HG03196 (cell line): ENCODE measurements around the gene ADAP2.
"Not testable (repeated sequence)": the region's sequence is repeated elsewhere in the genome, so short reads cannot be mapped to it uniquely, and the experiment has no call there.

Experiments used
- ATAC-seq: cut with Tn5 transposase; IDR thresholded peaks from one replicate; pipeline ENCODE4 v1.9.1; 2021; ENCODE audit not compliant: unreplicated experiment

Gene ADAP2

DNA sequence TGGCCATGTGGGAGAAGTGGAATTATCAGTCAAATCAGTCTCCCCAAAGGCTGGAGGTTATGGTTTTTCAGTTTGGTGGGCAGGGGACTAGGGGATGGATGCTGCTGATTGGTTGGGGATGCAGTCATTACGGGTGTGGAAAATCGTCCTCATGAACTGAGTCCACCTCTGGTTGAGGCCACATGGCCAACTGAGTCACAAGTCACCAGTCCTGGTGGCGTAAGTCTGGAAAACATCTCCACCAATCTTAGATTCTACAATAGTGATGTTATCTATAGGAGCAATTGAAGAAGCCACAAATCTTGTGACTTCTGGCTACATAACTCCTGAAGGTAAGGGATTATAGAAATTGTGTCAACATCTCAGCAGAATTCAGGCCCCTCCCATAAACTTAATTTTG lies 43.9 kb downstream of the ADAP2 start:
- no peak for ATAC-seq

DNA sequence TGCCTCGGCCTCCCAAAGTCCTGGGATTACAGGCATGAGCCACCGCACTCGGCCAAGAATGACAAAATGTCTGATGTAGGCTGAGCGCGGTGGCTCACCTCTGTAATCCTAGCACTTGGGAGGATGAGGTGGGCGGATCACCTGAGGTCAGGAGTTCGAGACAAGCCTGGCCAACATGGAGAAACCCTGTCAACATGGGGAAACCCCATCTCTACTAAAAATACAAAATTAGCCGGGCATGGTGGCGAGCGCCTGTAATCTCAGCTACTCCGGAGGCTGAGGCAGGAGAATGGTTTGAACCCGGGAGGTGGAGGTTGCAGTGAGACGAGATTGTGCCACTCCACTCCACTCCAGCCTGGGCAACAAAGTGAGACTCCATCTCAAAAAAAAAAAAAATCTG lies 46.2 kb downstream of the ADAP2 start:
- ATAC-seq = not testable (repeated sequence)

DNA sequence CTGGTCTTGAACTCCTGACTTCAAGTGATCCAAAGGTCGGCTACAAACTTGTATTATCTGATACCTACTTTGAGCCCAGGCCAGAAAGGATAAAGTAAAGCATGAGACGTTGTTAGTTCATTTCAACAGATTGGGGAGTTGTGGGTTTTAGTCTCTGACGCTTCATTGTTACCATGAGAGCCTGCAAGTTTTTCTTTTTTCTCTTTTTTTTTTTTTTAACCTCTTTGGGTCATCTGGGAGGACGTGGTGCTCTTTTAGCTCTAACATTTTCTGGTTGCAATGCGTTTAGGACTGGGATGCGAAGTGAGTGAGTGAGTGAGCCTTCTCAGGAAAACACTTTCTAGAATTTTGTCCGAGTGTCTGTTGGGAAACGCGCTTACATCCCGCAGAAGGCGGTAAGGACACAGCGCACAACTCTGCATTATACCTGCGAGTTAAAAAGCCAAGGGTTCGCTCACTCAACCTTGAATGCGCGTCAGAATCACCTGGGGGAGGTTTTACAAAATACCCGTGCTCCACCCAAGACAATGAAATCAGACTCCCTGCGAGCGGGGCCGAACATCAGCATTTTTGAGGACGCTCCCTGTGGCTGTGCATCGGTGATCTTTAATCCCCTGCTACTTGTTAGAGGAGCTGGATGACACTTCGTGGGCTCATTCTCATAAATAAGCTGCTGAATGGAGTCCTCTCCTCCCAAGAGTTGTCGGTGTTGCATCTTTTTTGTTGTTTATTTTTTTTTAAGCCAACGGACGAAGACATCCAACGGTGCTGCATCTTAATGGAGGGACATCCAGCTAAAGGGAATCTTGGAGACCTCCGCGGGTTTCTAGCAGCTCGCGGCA lies 48.5 kb downstream of the ADAP2 start:
- no peak for ATAC-seq

DNA sequence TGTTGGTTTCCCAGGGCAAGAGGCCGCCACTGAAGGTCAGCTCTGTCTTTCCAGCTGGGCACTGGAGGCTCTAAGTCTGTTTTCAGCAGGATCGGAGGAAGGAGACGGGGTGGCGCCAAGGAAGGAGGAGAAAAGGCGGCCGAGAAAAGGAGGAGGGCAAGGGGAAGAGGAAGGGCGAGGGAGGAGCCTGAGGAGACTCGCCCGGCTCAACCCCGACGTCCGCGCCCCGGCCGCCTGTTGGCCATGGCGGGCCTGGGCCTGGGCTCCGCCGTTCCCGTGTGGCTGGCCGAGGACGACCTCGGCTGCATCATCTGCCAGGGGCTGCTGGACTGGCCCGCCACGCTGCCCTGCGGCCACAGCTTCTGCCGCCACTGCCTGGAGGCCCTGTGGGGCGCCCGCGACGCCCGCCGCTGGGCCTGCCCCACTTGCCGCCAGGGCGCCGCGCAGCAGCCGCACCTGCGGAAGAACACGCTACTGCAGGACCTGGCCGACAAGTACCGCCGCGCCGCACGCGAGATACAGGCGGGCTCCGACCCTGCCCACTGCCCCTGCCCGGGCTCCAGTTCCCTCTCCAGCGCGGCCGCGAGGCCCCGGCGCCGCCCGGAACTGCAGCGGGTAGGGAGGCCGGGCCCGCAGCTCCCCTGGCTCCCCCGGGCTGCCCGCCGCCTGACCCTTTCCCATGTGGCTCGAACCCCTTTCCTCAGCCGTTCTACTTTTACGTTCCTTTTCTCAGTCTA lies 49.3 kb downstream of the ADAP2 start, which contains the start of gene RNF135:
TSS of gene RNF135 (plus strand) at position 209 of the 737 bp plus-strand sequence. CDS start at position 244, 35 bp downstream.
- peak; percentile 62 for ATAC-seq

DNA sequence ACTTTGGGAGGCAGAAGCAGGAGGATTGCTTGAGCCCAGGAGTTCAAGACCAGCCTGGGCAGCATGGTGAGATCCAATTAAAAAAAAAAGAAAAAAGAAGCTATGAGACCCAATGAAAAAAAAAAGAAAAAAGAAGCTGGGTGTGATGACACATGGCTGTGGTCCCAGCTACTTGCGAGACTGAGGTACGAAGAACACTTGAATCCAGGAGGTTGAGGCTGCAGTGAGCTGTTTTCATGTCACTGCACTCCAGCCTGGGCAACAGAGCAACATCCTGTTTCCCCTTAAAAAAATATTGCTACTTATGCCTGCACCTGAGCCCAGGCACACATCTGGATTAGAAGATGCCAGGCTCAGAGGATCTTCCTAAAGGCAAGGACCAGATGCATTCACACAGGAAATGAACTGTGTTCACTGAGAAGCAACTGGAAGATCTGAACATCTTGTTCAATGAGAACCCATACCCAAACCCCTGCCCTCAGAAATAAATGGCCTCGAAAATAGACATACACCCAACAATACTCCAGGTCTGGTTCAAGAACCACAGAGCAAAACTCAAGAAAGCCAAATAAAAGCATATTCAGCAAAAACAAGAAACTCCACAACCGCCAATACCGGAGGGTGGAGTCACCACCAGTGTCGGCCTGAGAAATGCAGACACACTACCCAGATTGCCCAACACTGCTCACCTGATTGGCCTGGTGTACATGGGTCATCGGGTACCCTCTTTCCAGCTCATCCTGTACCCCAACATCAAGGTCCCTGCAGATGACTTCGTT lies 53.5 kb downstream of the ADAP2 start:
- no peak for ATAC-seq

DNA sequence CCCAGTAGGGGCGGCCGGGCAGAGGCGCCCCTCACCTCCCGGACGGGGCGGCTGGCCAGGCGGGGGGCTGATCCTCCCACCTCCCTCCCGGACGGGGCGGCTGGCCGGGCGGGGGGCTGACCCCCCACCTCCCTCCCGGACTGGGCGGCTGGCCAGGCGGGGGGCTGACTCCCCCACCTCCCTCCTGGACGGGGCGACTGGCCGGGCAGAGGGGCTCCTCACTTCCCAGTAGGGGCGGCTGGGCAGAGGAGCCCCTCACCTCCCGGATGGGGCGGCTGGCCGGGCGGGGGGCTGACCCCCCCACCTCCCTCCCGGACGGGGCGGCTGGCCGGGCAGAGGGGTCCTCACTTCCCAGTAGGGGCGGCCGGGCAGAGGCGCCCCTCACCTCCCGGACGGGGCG lies 58.2 kb downstream of the ADAP2 start:
- not testable (repeated sequence) for ATAC-seq

DNA sequence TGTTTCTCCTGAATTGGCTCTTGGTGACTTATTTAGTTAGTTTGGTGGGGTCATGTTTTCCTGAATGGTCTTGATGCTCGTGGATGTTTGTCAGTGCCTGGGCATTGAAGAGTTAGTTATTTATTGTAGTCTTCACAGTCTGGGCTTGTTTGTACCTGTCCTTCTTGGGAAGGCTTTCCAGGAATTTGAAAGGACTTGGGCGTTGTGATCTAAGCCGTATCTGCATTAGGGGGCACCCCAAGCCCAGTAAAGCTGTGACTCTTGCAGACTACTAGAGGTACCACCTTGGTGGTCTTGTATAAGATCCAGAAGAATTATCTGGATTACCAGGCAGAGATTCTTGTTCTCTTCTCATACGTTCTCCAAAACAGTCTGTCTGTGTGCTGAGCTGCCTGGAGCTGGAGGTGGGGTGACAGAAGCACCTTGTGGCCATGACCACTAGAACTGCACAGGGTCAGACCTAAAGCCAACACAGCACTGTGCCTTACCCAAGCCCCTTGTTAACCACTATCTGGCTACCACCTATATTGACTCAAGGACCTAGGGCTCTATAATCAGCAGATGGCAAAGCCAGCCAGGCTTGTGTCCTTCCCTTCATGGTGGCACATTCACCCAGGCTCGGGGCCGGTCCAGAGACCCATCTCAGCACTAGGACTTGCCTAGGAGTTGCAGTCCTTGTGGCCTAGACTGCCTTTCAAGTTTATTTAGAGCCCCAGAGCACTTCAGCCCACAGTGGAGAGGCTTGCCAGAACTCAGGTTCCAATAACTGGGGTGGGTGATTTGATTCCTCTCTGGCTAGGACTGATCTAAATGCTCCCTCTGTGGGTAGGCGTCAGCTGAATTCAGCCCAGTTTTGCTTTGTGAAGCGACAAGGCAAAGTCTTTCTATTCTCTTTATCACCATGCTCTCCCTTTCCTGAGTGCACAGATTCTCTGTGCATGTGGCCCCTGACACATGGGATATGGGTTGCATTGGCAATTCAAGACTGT lies 60.1 kb downstream of the ADAP2 start:
- ATAC-seq = no peak

DNA sequence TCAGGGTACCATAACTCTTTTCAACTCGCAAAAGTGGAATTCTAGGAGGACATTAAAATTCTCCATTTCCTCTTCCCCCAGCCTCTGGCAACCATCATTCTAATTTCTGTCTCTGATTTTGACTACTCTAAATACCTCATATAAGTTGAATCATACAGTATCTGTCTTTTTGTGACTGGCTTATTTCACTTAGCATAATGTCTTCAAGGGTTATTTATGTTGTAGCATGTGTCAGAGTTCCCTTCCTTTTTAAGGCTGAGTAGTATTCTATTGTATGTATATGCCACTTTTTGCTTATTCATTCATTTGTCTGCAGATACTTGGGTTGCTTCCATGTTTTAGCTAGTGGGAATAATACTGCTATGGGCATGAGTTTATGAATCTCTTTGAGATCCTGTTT lies 61.1 kb downstream of the ADAP2 start:
- no peak for ATAC-seq

DNA sequence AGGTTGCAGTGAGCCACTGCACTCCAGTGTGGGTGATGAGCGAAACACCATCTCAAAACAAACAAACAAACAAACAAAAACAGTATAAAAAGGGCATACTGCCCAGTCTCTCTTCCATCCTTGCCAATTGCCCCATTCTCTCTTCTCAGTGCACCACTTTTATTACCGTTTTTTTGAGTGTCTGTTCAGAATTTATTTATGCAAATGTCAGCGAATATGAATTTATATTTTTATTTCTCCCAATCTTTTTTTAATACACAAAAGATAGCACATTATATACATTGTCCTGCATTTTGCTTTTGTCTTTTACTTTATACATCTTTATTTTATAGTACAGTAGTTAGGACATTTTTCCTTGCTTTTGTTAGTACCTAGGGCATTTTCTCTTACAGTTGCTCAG lies 68.7 kb downstream of the ADAP2 start:
- ATAC-seq = no peak

DNA sequence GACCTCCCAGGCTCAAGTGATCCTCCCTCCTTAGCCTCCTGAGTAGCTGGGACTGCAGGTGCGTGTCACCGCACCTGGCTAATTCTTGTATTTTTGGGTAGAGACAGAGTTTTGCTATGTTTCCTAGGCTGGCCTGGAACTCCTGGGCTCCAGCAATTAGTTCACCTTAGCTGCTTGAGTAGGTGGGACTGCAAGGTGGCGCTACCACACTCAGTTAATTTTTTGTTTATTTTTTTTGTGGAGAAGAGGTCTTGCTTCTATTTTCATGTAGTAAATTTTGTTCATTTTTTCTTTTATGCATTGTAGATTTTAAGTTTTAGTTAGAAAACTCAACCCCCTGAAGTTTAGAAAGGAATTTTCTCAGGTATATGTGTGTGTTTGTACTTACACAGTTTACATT lies 70.8 kb downstream of the ADAP2 start:
- ATAC-seq = no peak

DNA sequence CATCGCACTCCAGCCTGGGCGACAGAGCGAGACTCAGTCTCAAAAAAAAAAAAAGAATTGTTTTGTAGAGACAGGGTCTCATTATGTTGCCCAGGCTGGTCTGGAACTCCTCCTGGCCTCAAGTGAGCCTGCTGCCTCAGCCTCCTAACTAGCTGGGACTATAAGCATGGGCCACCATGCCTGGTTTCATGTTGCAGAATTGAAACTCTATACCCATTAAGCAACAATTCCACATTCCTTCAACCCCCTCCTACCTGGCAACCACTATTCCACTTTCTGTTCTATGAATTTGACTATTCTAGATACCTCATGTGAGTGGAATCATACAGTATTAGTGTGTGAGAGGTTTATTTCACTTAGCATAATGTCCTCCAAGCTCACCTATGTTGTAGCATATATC lies 73.6 kb downstream of the ADAP2 start:
- ATAC-seq = no peak

DNA sequence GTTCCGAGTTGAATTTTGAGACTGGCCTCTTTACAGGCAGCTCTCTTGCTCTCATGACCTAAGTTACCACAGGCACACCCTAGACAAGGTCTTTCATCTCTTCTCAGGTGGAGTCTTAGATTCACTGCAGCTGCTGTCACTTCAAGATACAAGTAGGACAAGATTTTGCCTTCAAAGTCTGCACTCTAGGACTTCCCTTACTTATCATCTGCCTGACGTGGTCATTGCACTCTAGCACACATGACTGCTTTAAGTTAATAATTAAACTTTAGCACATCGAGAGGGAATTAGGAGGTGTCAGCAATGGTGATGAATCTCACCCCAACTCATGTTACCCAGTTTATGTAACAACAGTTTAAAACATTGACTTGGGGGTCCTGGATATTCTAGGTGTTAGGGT lies 74.7 kb downstream of the ADAP2 start:
- ATAC-seq = no peak

DNA sequence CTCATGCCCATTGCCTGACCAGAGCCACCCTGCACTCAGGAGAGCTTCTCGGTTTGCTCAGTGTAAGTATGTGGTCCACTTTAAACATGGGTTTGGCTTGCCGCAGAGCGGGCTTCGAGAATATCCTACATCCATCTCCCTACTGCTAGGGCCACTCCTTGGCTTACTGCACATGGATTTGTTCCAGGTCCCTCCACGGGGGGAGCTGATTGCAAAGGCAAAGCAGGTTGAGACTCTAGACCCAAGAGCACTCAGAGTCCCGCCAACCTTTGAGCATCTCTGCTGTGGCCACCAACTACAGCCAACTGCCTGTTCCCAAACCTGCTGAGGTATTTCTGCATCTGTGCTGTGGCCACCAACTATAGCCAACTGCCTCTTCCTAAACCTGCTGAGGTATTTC lies 75.5 kb downstream of the ADAP2 start:
- no peak for ATAC-seq

DNA sequence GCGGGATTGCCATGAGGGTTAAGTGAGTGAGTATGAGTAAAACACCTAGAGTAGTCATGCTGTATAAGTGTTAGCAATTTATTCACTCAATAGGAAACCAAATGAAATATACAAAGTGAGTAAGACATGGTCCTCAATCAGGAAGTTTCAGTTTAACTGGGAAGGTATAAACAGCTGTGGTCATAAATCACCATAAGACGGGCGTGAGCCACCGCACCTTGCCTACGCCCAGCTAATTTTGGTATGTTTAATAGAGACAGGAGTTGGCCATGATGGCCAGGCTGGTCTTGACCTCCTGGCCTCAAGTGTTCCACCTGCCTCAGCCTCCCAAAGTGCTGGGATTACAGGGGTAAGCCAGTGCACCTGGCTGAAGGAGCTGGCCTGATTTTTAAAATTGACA lies 76.1 kb downstream of the ADAP2 start:
- no peak for ATAC-seq

DNA sequence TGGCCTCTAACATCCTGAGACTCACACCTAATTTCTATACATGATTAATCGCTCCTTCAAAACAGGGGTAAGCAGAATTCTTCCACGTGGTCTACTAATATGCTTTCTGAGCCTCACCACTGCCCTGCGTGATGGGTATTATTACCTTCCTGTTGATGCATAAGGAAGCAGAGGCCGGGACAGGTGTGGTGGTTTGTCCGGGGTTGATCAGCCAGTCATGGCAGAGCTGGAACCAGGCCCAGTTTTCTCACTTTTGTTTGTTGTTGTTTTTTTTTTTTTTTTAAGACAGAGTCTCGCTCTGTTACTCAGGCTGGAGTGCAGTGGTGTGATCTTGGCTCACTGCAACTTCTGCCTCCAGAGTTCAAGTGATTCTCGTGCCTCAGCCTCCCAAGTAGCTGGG lies 80.3 kb downstream of the ADAP2 start:
- ATAC-seq = no peak

DNA sequence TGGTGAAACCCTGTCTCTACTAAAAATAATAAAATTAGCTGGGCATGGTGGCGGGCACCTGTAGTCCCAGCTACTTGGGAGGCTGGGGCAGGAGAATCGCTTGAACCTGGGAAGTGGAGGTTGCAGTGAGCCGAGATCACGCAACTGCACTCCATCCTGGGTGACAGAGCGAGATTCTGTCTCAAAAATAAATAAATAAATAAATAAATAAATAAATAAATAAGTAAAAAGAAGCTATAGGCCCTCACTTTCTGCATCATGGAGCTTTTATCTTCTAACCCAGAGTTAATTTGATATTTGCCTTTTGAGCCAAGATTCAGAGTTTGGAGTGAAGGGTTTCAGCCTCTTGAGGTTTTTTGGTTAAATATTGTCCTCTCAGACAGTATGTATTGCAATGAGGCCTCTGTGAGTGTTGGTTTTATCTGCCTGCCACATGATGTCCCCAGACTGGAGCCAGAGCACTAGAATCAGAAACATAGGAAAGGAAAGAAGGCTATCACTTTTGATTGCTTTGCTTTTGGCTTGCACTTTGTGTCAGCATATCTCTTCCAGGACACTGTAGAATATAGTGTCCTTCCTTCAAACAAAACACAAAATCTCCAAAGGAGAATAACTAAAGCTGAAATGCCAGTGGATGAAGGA lies 81.6 kb downstream of the ADAP2 start:
- no peak for ATAC-seq

DNA sequence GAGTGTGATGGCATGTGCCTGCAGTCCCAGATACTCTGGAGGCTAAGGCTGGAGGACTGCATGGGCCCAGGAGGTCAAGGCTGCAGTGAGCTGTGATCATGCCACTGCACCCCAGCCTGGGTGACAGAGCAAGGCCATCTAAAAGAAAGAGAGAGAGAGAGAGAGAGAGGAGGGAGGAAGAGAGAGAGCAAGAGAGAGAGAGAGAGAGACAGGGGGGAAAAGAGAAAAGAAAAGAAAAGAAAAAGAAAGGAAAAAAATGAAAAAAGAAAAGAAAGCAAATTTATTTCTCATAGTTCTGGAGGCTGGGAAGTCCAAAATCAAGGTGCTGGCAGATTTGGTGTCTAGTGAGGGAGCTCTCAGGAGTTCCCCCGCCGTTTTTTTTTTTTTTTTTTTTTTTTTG lies 82.4 kb downstream of the ADAP2 start:
- no peak for ATAC-seq

DNA sequence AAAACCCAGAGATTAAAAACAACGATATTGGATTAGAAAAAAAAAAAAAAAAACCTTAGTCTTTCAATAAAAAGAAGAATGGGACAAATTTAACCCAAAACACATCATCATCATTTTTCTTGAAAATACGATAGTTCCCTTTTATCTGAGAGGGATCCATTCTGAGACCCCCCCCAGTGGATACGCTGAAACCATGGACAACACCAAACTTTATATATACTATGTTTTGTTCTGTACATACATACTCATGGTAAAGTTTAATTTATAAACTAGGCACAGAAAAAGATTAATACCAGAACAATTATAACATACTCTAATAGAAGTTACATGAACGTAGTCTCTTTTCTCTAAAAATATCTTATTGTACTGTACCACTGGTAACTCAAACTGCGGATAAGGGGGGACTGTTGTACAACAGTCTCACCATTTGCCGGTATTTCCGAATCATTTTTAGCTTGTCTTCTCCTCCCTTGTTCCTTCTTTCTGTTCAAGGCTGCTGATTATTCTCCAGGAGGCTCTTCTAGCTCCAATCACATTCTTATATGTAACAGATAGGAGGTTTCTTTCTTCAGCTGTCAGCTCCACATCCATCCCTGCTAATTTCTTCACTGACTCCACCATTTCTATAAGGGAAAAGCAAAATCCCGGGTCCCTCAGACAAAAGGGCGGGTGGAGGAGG lies 86.1 kb downstream of the ADAP2 start:
- ATAC-seq = no peak

DNA sequence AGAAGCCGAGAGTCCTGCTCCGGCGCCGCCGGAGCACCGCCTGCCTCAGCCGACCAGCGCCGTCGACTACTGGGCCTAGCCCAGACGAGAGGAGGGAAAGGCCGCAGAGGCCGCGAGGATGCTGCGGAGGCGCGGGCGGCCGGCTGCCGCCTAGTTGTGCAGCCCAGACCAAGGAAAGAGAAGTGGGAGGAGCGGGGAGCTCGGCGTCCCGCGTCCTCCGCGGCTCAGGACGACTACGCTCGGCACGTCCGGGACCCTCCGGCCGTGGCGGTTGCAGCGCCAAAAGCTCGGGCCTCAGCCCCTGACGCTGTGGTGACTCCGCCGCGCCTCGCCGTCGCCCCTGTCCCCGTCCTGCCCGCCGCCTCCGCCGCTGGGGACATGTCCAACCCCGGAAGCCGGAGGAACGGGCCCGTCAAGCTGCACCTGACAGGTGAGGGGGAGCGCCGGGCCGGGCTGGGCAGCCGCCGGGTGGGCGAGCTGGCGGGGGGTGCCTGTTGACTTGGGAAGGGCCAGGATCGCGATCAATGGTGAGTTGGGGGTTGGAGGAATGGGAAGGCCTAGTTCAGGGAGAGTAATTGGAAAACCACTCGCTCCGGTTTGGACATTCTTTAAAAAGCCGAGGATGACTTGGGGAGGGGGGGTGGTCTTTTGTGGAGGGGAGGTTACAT lies 86.8 kb downstream of the ADAP2 start:
- ATAC-seq = no peak
